GM12864 (cell line): ENCODE data around the gene AMBP.
"Not testable (repeated sequence)": the region's sequence is repeated elsewhere in the genome, so short reads cannot be mapped to it uniquely, and the experiment has no call there.

Experiments
- DNase-seq: peaks from one replicate; pipeline ENCODE4 v3.0.0-alpha.2; 2011; ENCODE audit warnings: low read depth
- H3K4me3 ChIP-seq: 2 replicates; pipeline ENCODE4 v1.5.1; 2011; ENCODE audit warnings: mild to moderate bottlenecking, low read depth, low read length, control low read depth
- CTCF ChIP-seq: IDR thresholded peaks from 2 replicates; pipeline ENCODE4 v1.5.1; 2011; ENCODE audit warnings: low read depth, mild to moderate bottlenecking, moderate library complexity, low read length, control low read depth, inconsistent platforms; ENCODE audit errors: missing control alignments

Gene AMBP

GRCh38 chr9:114050226-114050568, 27.9 kb downstream of the AMBP start:
- H3K4me3 ChIP-seq = no peak overlapping the region
- no peak for DNase-seq
- TF ChIP-seq CTCF = no peak

- no peak for TF ChIP-seq CTCF
- DNase-seq = no peak
Observed at GRCh38 chr9:114049441-114050225, 28.5 kb downstream of the AMBP start.

GRCh38 chr9:114048533-114049415, 29.3 kb downstream of the AMBP start:
- no peak for DNase-seq
- H3K4me3 ChIP-seq = no peak overlapping the region
- no peak for TF ChIP-seq CTCF

More at GRCh38 chr9:114049441-114050225, 28.5 kb downstream of the AMBP start:
- H3K4me3 ChIP-seq = no peak overlapping the region

GRCh38 chr9:114047717-114048116, 30.4 kb downstream of the AMBP start:
- no peak overlapping the region for H3K4me3 ChIP-seq
- DNase-seq = no peak
- peak; percentile 37 for TF ChIP-seq CTCF

- no peak for TF ChIP-seq CTCF
- H3K4me3 ChIP-seq = no peak overlapping the region
- DNase-seq = no peak
Observed at GRCh38 chr9:114046875-114047274, 31.2 kb downstream of the AMBP start.

- TF ChIP-seq CTCF = no peak
- DNase-seq = no peak
- no peak overlapping the region for H3K4me3 ChIP-seq
Observed at GRCh38 chr9:114046237-114046755, 31.8 kb downstream of the AMBP start.

GRCh38 chr9:114043660-114044059, 34.4 kb downstream of the AMBP start:
- DNase-seq, H3K4me3 ChIP-seq: not testable (repeated sequence)
